Activated gamma-delta T cell treated with anti-CD3 and anti-CD28 coated beads, Interleukin-2, amount 50 U/mL, for 16 hours (primary cell): ENCODE results near the gene SEMG1.

Experiments
- DNase-seq: peaks from one replicate; pipeline ENCODE4 v3.0.0-alpha.2; 2020; ENCODE audit warnings: low read depth

The SEMG1 gene

GRCh38 chr20:45206725-45207124 lies at the start of gene SEMG1:
SEMG1 (plus strand) TSS chr20:45207033; CDS start chr20:45207054, 21 bp downstream.
- no peak for DNase-seq

- DNase-seq = no peak
These were observed 48.9 kb upstream of the SEMG1 start for GRCh38 chr20:45157962-45158361.

- DNase-seq = no peak
These were observed 43.6 kb upstream of the SEMG1 start for GRCh38 chr20:45163083-45163803.

GRCh38 chr20:45164906-45165305 lies 41.9 kb upstream of the SEMG1 start:
- DNase-seq = no peak

GRCh38 chr20:45173522-45173921 lies 33.3 kb upstream of the SEMG1 start:
- no peak for DNase-seq

- no peak for DNase-seq
These were observed 32.1 kb upstream of the SEMG1 start, which contains the start of gene PI3 for GRCh38 chr20:45174434-45175364. PI3 (plus strand) TSS chr20:45174902; CDS start chr20:45174923, 21 bp downstream.

- DNase-seq = no peak
These were observed 30.1 kb upstream of the SEMG1 start for GRCh38 chr20:45176526-45177267.

- DNase-seq = no peak
These were observed 27.7 kb upstream of the SEMG1 start for GRCh38 chr20:45179166-45179565.

- no peak for DNase-seq
These were observed 25.2 kb upstream of the SEMG1 start for GRCh38 chr20:45181639-45182038.

GRCh38 chr20:45183084-45183483 lies 23.7 kb upstream of the SEMG1 start:
- no peak for DNase-seq

- no peak for DNase-seq
These were observed 19.1 kb upstream of the SEMG1 start for GRCh38 chr20:45187693-45188092.

- DNase-seq = no peak
These were observed 17.7 kb upstream of the SEMG1 start for GRCh38 chr20:45189067-45189609.

GRCh38 chr20:45189861-45190260 lies 17.0 kb upstream of the SEMG1 start:
- no peak for DNase-seq

GRCh38 chr20:45191926-45192325 lies 14.9 kb upstream of the SEMG1 start:
- DNase-seq = no peak

GRCh38 chr20:45193331-45193730 lies 13.5 kb upstream of the SEMG1 start:
- no peak for DNase-seq

GRCh38 chr20:45209924-45210323 lies 3.1 kb downstream of the SEMG1 start:
- no peak for DNase-seq

GRCh38 chr20:45211569-45212474 lies 5.0 kb downstream of the SEMG1 start:
- DNase-seq = no peak

- DNase-seq = no peak
These were observed 6.0 kb downstream of the SEMG1 start for GRCh38 chr20:45212836-45213235.

- no peak for DNase-seq
These were observed 11.3 kb downstream of the SEMG1 start for GRCh38 chr20:45218124-45218523.

- no peak for DNase-seq
These were observed 11.8 kb downstream of the SEMG1 start for GRCh38 chr20:45218636-45219035.

- DNase-seq = no peak
These were observed 14.2 kb downstream of the SEMG1 start, which contains the start of gene SEMG2 for GRCh38 chr20:45221076-45221475. SEMG2 (plus strand) TSS chr20:45221373; CDS start chr20:45221390, 17 bp downstream.
